Measurements from ENCODE around the gene TBC1D25. TPM values are rescaled to one million over a fixed set of nuclear protein-coding genes. Genes with fewer than 3 reads are reported as not detected.

TBC1D25 gene
- total RNA-seq, 4 donors from 2014 or later = 7.7 to 14.1 (median 11.8) TPM

- TF ChIP-seq CTCF (IDR thresholded peaks at IDR 0.05; ENCODE audit: low read depth) = no peak
Measured at GRCh38 chrX:48509245-48509590, 30.3 kb upstream of the TBC1D25 start.

GRCh38 chrX:48509619-48510018, 29.9 kb upstream of the TBC1D25 start:
- TF ChIP-seq CTCF (IDR thresholded peaks at IDR 0.05; ENCODE audit: low read depth) = no peak

- TF ChIP-seq CTCF (IDR thresholded peaks at IDR 0.05; ENCODE audit: low read depth) = no peak
Measured at GRCh38 chrX:48511560-48511959, 28.0 kb upstream of the TBC1D25 start.

GRCh38 chrX:48512371-48512935, 27.1 kb upstream of the TBC1D25 start:
- no peak for TF ChIP-seq CTCF (IDR thresholded peaks at IDR 0.05; ENCODE audit: low read depth)

GRCh38 chrX:48513670-48514069, 25.8 kb upstream of the TBC1D25 start:
- no peak for TF ChIP-seq CTCF (IDR thresholded peaks at IDR 0.05; ENCODE audit: low read depth)

GRCh38 chrX:48514126-48514806, 25.2 kb upstream of the TBC1D25 start:
- no peak for TF ChIP-seq CTCF (IDR thresholded peaks at IDR 0.05; ENCODE audit: low read depth)

GRCh38 chrX:48514868-48515460, 24.6 kb upstream of the TBC1D25 start:
- no peak for TF ChIP-seq CTCF (IDR thresholded peaks at IDR 0.05; ENCODE audit: low read depth)
